ENCODE data around the gene PHOSPHO2. TPM values are rescaled to one million over a fixed set of nuclear protein-coding genes. Genes with fewer than 3 reads are reported as not detected.

Gene PHOSPHO2
- total RNA-seq, 1 donor from 2014 or later, result 4.5 TPM

Other genes starting within 250 kb of the PHOSPHO2 start
- gene BBS5, start 215.0 kb upstream of the PHOSPHO2 start, total RNA-seq, result 4.4 and 5.8 TPM in 2 replicates
- gene KLHL41, start 184.8 kb upstream of the PHOSPHO2 start, total RNA-seq, result 1,702 and 1,869 TPM in 2 replicates
- 24.8 and 31.1 TPM in 2 replicates for gene FASTKD1, start 120.6 kb upstream of the PHOSPHO2 start, total RNA-seq
- gene PPIG, start 110.1 kb upstream of the PHOSPHO2 start, total RNA-seq, result 36.2 and 38.5 TPM in 2 replicates
- not detected in 2 replicates for gene CFAP210, start 64 bp upstream of the PHOSPHO2 start, total RNA-seq
- gene KLHL23, start 39.4 kb downstream of the PHOSPHO2 start, total RNA-seq, result 6.0 and 6.1 TPM in 2 replicates
- 115 and 134 TPM in 2 replicates for gene SSB, start 104.4 kb downstream of the PHOSPHO2 start, total RNA-seq
- 48.2 and 51.4 TPM in 2 replicates for gene METTL5, start 130.4 kb downstream of the PHOSPHO2 start, total RNA-seq
- 59.6 and 61.0 TPM in 2 replicates for gene UBR3, start 133.0 kb downstream of the PHOSPHO2 start, total RNA-seq